Measurements from ENCODE around the gene RNF223.
"Not testable (repeated sequence)": the region's sequence is repeated elsewhere in the genome, so short reads cannot be mapped to it uniquely, and the experiment has no call there.

The RNF223 gene

DNA sequence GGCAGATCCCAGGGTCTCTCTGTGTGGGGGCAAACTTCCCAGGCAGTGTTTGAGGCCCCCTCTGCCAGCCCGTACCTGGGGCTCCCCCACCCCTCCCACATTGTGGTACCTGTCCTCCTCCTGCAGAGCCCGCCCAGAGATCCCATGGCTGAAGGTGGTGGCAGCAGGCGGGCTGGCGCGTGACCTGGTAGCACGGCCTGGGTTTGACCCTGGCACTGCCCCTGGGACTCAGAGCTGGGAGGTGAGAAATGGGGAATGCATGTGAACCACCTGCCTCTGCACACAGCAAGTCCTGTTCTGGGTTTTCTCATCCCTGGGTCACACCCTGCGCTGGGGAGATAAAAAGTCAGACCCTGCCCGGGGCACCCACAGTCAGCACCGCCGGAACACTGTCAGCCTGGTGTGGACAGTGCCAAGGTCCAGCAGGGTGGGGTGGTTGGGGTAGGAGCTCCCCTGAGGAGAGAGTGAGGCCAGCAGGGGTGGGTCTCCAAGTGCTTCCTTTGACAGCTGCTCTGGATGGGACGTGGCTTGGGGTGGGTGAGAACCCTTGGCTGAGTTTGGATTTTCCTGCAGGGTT, 42.4 kb downstream of the RNF223 start:
- Histone ChIP-seq H3K9ac (ENCODE audit: low read length) (no peak overlapping the region), H3K27me3 (ENCODE audit: control insufficient read depth, insufficient read depth, low read length) (peaks cover 63% of the 10 kb centered on the region)

DNA sequence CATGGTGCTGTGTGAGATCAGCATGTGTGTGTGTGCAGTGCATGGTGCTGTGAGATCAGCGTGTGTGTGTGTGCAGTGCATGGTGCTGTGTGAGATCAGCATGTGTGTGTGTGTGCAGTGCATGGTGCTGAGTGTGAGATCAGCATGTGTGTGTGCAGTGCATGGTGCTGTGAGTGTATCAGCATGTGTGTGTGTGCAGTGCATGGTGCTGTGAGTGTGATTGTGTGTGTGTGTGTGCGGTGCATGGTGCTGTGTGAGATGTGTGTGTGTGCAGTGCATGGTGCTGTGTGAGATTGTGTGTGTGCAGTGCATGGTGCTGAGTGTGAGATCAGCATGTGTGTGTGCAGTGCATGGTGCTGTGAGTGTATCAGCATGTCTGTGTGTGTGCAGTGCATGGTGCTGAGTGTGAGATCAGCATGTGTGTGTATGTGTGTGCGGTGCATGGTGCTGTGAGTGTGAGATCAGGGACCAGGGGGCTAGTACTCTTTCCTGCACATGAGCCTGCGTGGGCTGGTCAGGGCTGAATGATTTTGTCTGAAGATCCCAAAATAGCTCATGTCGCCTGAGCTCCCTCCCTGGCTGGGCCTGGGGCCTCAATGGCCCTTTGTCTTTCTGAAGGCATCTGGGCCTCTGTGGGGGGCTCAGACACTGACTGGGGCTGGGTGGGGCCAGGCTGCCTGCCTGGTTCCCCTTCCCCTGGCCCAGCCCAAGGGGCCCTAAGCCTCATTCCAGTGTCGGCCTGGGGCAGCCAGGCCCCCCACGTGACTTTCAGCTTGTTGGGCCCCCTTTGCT, 43.0 kb downstream of the RNF223 start:
- H3K4me1 ChIP-seq (ENCODE audit: control insufficient read depth, low read depth, low read length): peaks cover 11% of the 10 kb centered on the region
- not testable (repeated sequence) for H3K4me3 ChIP-seq (ENCODE audit: low read length); H3K36me3 ChIP-seq (ENCODE audit: control insufficient read depth, low read depth, low read length); H3K9me3 ChIP-seq (ENCODE audit: control insufficient read depth, low read depth, low read length); H3K27ac ChIP-seq (ENCODE audit: low read length); H3K9ac ChIP-seq (ENCODE audit: low read length)
- H3K27me3 ChIP-seq (ENCODE audit: control insufficient read depth, insufficient read depth, low read length): peaks cover 59% of the 10 kb centered on the region

More for the DNA sequence above, 42.4 kb downstream of the RNF223 start:
- Histone ChIP-seq H3K27ac (ENCODE audit: low read length) (no peak overlapping the region), H3K4me1 (ENCODE audit: control insufficient read depth, low read depth, low read length) (peaks cover 11% of the 10 kb centered on the region), H3K4me3 (ENCODE audit: low read length) (no peak overlapping the region), H3K36me3 (ENCODE audit: control insufficient read depth, low read depth, low read length) (no peaks in the 10 kb centered on the region), H3K9me3 (ENCODE audit: control insufficient read depth, low read depth, low read length) (no peaks in the 10 kb centered on the region)

DNA sequence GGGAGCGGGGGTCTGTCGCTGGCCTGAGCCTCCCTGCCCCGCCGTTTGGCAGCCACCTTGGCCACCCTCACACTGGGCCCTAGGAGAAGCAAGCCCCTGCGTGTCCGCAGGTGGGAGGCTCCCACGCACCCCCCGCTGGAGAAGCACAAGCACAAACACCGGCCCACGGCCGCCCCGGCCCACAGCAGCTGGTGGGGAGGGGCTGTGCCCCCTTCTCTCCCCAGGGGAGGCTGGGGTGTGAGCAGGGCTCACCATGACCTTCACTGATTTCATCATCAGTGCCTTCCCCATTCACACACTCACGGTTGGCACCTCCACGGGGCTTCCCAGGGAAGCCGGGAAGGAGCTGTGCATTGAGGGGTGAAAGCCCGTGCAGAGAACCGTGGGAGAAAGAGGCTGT, 46.3 kb downstream of the RNF223 start:
- Histone ChIP-seq H3K9ac (ENCODE audit: low read length) (no peak overlapping the region), H3K4me3 (ENCODE audit: low read length) (no peak overlapping the region), H3K27ac (ENCODE audit: low read length) (no peak overlapping the region), H3K9me3 (ENCODE audit: control insufficient read depth, low read depth, low read length) (no peaks in the 10 kb centered on the region), H3K4me1 (ENCODE audit: control insufficient read depth, low read depth, low read length) (peaks cover 22% of the 10 kb centered on the region), H3K36me3 (ENCODE audit: control insufficient read depth, low read depth, low read length) (no peaks in the 10 kb centered on the region), H3K27me3 (ENCODE audit: control insufficient read depth, insufficient read depth, low read length) (peaks cover 36% of the 10 kb centered on the region)

DNA sequence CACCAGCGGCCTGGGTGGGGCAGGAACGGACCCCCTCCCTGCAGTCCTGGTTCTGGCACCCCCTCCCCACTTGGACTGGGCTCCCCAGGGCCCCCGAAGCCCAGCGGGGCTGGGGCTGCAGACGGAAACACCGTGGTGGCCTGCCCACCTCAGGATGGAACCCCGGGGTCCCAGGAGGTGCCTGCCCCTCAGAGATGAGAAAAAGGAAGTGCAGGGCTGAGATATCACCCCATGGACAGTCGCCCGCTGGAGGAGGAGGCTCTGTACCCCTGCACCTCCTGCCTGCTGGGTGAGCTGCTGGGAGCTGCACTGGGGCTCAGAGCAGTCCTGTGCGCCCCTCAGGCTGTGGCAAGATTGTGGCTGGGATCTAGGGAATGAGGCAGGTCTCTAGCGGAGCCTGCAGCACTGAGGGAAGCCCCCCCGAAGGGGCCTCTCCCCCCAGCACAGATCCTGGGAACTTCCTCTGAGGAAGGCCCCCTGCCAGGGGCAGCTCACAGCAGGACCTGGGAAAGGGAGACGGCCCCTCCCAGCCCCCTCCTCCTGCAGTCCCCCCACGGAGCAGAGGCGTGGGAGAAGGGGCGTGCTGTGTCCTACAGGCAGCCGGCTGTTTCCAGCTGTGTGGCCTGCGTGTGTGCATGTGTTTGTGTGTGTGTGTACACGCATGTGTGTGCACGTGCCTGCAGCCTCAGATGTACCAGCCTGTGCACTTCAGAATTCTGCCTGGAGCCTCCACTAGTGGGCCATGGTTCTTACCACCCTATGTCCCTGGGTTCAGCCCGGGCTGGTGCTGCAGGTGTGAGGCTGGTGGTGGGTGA, 47.3 kb downstream of the RNF223 start:
- H3K27me3 ChIP-seq (ENCODE audit: control insufficient read depth, insufficient read depth, low read length): peaks cover 27% of the 10 kb centered on the region
- H3K4me3 ChIP-seq (ENCODE audit: low read length): no peak overlapping the region
- no peak overlapping the region for H3K27ac ChIP-seq (ENCODE audit: low read length)
- H3K9ac ChIP-seq (ENCODE audit: low read length): no peak overlapping the region
- H3K4me1 ChIP-seq (ENCODE audit: control insufficient read depth, low read depth, low read length): peaks cover 16% of the 10 kb centered on the region
- H3K9me3 ChIP-seq (ENCODE audit: control insufficient read depth, low read depth, low read length): no peaks in the 10 kb centered on the region
- no peaks in the 10 kb centered on the region for H3K36me3 ChIP-seq (ENCODE audit: control insufficient read depth, low read depth, low read length)

DNA sequence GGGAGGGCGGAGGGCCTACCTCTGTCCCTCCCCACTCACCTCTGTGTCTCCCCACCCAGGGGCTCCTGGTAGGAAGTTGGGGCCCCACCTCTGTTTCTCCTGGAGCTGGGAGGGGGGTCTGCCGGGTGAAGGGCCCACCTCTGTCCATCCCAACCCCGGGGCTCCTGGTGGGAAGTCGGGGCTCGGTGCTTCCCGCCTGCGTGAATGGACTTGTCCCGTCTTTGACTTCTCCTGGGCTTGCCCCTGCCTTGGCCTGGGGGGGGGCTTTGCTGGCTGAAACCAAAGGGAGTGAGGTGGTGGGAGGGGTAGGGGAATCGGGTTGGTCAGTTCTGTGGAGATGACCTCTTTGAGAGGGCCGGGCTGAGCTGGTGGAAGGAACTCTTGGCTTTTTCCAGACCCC, 48.4 kb downstream of the RNF223 start:
- no peak overlapping the region for H3K27ac ChIP-seq (ENCODE audit: low read length)
- H3K27me3 ChIP-seq (ENCODE audit: control insufficient read depth, insufficient read depth, low read length): peaks cover 21% of the 10 kb centered on the region
- no peak overlapping the region for H3K4me3 ChIP-seq (ENCODE audit: low read length)
- H3K4me1 ChIP-seq (ENCODE audit: control insufficient read depth, low read depth, low read length): peaks cover 15% of the 10 kb centered on the region
- no peaks in the 10 kb centered on the region for H3K9me3 ChIP-seq (ENCODE audit: control insufficient read depth, low read depth, low read length)
- H3K36me3 ChIP-seq (ENCODE audit: control insufficient read depth, low read depth, low read length): no peaks in the 10 kb centered on the region
- H3K9ac ChIP-seq (ENCODE audit: low read length): no peak overlapping the region

DNA sequence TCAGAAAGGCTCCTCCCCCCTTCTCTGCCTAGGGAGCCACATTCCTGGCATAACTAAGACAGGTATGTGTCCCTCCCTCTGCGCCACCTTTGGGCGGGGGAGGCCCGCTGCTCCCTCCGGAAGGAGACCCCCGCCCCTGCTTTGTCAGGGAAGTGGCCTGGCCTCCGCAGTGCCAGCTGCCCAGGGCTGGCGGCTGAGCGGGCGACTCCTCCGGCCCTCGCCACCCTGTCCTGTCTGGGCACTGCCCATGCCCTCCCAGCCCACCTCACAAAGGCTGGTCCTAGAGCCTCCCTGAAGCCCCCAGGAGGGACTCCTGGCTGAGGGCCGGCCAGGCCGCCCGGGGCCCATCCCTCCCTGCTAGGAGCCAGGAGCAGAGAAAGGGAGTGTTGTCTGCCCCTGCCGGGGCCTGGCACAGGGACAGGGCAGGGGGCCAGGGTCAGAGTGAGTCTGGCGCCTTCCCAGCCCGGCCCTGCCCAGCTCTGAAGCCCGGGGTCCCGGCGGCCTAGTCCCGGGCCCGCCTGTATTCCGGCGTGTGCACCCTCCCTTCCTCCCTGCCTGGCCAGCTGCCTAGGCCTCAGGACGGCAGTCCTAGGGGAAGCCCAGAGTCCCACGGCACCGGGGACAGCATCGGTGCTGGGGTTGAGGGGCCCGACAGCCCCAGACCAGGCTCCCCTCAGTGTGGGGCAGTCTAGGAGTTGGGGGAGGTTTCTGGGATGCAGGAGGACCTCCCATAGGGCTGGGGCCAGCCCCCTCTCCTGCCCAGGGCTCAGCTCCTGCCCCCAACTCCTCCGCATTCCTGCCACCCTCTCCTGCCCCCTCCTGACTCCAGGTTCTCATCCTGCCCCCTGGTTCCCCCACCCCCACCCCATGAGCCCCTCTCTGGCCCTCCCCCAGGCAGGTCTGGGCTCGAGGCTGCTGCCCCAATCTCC, 49.1 kb downstream of the RNF223 start:
- H3K4me3 ChIP-seq (ENCODE audit: low read length): no peak overlapping the region
- H3K36me3 ChIP-seq (ENCODE audit: control insufficient read depth, low read depth, low read length): no peaks in the 10 kb centered on the region
- H3K27ac ChIP-seq (ENCODE audit: low read length): no peak overlapping the region
- H3K4me1 ChIP-seq (ENCODE audit: control insufficient read depth, low read depth, low read length): peaks cover 15% of the 10 kb centered on the region
- no peak overlapping the region for H3K9ac ChIP-seq (ENCODE audit: low read length)
- H3K27me3 ChIP-seq (ENCODE audit: control insufficient read depth, insufficient read depth, low read length): peaks cover 21% of the 10 kb centered on the region
- H3K9me3 ChIP-seq (ENCODE audit: control insufficient read depth, low read depth, low read length): no peaks in the 10 kb centered on the region

DNA sequence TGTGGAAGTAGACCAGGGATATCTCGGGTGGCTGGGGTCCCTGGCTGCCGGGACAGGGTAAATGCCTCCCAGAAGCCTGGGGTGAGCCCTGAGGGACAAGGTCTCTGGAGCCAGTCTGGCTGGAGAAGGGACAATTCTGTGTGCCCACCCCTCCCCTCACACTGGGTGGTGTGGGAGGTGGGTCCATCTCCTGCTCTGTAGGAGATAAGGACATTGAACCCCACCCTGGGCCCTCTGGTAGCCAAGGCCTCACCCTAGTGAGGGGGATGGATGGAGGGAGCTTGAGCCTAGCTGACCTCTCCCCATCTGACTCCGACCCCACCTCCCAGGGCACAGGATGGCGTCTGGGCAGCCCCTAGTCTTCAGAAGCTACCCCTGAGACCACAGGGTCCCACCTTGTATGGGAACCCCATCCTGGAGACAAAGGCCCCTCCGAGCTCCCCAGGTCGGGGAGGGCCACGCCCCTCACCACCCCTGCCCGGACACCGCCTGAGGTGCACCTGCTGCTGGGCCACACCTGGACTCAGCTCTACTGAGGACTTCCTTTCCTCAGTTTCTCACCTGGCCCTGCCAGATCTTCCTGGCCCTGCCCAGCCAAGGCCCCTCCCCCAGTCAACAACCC, 49.8 kb downstream of the RNF223 start:
- no peaks in the 10 kb centered on the region for H3K36me3 ChIP-seq (ENCODE audit: control insufficient read depth, low read depth, low read length)
- H3K27ac ChIP-seq (ENCODE audit: low read length): no peak overlapping the region
- no peak overlapping the region for H3K4me3 ChIP-seq (ENCODE audit: low read length)
- H3K4me1 ChIP-seq (ENCODE audit: control insufficient read depth, low read depth, low read length): peaks cover 15% of the 10 kb centered on the region
- H3K9me3 ChIP-seq (ENCODE audit: control insufficient read depth, low read depth, low read length): no peaks in the 10 kb centered on the region
- no peak overlapping the region for H3K9ac ChIP-seq (ENCODE audit: low read length)
- H3K27me3 ChIP-seq (ENCODE audit: control insufficient read depth, insufficient read depth, low read length): peaks cover 16% of the 10 kb centered on the region

DNA sequence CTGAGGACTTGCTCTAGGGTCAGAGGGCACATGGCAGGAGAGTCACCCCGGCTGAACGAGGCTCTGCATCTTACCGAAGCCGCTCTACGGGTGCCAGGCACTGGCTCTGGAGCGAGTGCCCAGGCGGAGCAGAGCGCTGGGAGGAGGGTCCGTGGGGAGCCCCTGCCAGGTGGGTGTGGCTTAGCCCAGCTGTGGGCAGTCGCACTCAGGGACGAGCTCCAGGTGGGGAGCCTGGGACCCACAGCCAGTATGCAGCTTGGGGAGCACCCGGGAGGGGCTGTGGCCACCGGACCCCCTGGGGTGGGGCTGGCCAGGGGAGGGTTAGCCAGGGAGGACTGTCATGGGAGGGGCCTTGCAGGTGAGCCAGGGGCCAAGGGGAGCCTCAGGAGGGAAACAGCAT, 50.4 kb downstream of the RNF223 start:
- Histone ChIP-seq H3K27ac (ENCODE audit: low read length) (no peak overlapping the region), H3K36me3 (ENCODE audit: control insufficient read depth, low read depth, low read length) (no peaks in the 10 kb centered on the region), H3K4me1 (ENCODE audit: control insufficient read depth, low read depth, low read length) (peaks cover 15% of the 10 kb centered on the region), H3K27me3 (ENCODE audit: control insufficient read depth, insufficient read depth, low read length) (peaks cover 12% of the 10 kb centered on the region), H3K9me3 (ENCODE audit: control insufficient read depth, low read depth, low read length) (no peaks in the 10 kb centered on the region), H3K9ac (ENCODE audit: low read length) (no peak overlapping the region), H3K4me3 (ENCODE audit: low read length) (no peak overlapping the region)

DNA sequence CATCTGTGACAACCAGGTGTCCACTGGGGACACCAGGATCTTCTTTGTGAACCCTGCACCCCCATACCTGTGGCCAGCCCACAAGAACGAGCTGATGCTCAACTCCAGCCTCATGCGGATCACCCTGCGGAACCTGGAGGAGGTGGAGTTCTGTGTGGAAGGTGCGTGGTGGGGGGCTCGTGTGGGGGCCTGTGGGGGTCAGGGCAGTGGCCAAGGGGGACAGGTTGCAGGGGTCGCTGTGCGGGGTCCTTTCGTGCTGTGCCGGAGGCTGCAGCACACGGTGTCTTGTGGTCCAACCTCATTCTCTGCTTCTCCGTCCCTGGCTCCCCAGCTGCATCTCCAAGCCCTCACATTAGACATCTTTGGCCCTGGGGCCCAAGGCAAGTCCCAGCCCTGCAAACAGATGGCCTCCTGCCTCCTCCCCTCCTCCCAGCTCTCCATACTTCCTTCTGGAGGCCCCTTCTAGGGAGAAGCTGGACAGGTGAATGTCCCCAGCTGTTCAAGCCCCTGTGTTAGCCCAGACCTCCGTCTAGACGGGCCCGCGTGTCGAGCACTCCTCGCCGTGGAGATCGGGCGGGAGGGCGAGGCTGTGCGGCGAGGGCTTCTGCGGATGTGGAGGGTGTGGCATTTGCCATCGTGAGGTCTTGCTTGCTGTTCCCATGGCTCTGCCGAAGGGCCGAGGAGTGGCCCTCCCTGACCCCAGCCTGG, 51.6 kb downstream of the RNF223 start:
- Histone ChIP-seq H3K27ac (ENCODE audit: low read length) (no peak overlapping the region), H3K9me3 (ENCODE audit: control insufficient read depth, low read depth, low read length) (no peaks in the 10 kb centered on the region), H3K9ac (ENCODE audit: low read length) (no peak overlapping the region), H3K27me3 (ENCODE audit: control insufficient read depth, insufficient read depth, low read length) (peaks cover 12% of the 10 kb centered on the region), H3K36me3 (ENCODE audit: control insufficient read depth, low read depth, low read length) (no peaks in the 10 kb centered on the region), H3K4me1 (ENCODE audit: control insufficient read depth, low read depth, low read length) (peaks cover 15% of the 10 kb centered on the region), H3K4me3 (ENCODE audit: low read length) (no peak overlapping the region)

DNA sequence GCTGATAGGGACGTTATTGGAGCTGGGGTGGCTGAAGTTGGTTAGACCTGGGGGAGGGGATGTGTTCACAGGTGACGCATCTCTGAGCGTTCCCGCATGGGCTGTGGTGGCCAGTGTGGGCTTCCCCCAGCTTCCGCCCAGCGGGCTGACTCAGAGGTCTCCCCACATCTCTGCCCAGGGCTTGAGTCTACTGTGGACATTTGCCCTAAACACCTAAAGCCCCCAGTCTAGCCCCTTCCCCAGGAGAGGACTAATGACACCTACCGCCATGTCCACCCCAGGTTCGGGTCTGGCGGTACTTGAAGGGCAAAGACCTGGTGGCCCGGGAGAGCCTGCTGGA, 52.2 kb downstream of the RNF223 start:
- Histone ChIP-seq H3K4me3 (ENCODE audit: low read length) (no peak overlapping the region), H3K9ac (ENCODE audit: low read length) (no peak overlapping the region), H3K27ac (ENCODE audit: low read length) (no peak overlapping the region), H3K9me3 (ENCODE audit: control insufficient read depth, low read depth, low read length) (no peaks in the 10 kb centered on the region), H3K36me3 (ENCODE audit: control insufficient read depth, low read depth, low read length) (no peaks in the 10 kb centered on the region), H3K27me3 (ENCODE audit: control insufficient read depth, insufficient read depth, low read length) (peaks cover 9% of the 10 kb centered on the region), H3K4me1 (ENCODE audit: control insufficient read depth, low read depth, low read length) (peaks cover 15% of the 10 kb centered on the region)

Data from iPS-18a (cell line).